Breast epithelium (tissue), 4 donors: ENCODE data around the gene PIGV. TPM values are rescaled to one million over a fixed set of nuclear protein-coding genes. Genes with fewer than 3 reads are reported as not detected.

Experiments
- DNase-seq, 2 donors: peaks; one replicate each; pipeline ENCODE4 v3.0.0-alpha.2; 2019; ENCODE audit warnings: low spot score in 2 of 2
- H3K27ac ChIP-seq, 2 donors: fragments of 200-600 bp; sonication (generic) in 1 of 2; one replicate each; pipeline ENCODE4 v1.5.1; 2016 to 2019; ENCODE audit warnings: mild to moderate bottlenecking in 1 of 2
- H3K27me3 ChIP-seq, 2 donors: fragments of 200-600 bp; sonication (generic) in 1 of 2; one replicate each; pipeline versions ENCODE4 v1.5.1 to v1.6.0; 2017 to 2019; ENCODE audit warnings: control low read depth in 1 of 2, mild to moderate bottlenecking in 1 of 2
- H3K36me3 ChIP-seq: fragments of 200-600 bp; one replicate; pipeline ENCODE4 v1.5.1; 2019
- H3K4me1 ChIP-seq, 2 donors: fragments of 200-600 bp; sonication (generic); one replicate each; pipeline ENCODE4 v1.5.1; 2016 to 2019; ENCODE audit warnings: control low read depth in 1 of 2
- H3K4me3 ChIP-seq, 3 donors: fragments of 200-600 bp; sonication (generic); 1 replicate in 2 of 3; 2 replicates in 1 of 3; pipeline ENCODE4 v1.5.1; 2016 to 2019; ENCODE audit warnings: mild to moderate bottlenecking in 3 of 3, moderate library complexity in 2 of 3
- H3K9me3 ChIP-seq, 2 donors: fragments of 200-600 bp; sonication (generic) in 1 of 2; one replicate each; pipeline ENCODE4 v1.5.1; 2016 to 2019; ENCODE audit warnings: control low read depth in 1 of 2
- POLR2A ChIP-seq: fragments of 450-650 bp; IDR thresholded peaks from one replicate; pipeline ENCODE4 v1.6.1; 2016; ENCODE audit warnings: antibody characterized with exemption, mild to moderate bottlenecking, moderate library complexity
- POLR2AphosphoS5 ChIP-seq, 3 donors: sonication (generic); formaldehyde crosslinking; IDR thresholded peaks; one replicate each; pipeline ENCODE4 v1.6.1; 2017; ENCODE audit warnings: antibody characterized with exemption in 3 of 3
- intact Hi-C: fragments of 100-400 bp; cut with DNase I; formaldehyde crosslinking; loops from one replicate; pipeline ENCODE4 v1.15.1; 2023; ENCODE audit warnings: low total_unique reads
- total RNA-seq, 3 donors: library from RNA; depleted of rRNA; stranded (reverse); fragments of >200 nt; gene quantifications; one replicate each; pipeline ENCODE4 v1.1.0, GENCODE V29; 2016
- TF ChIP-seq, protein P1 (sequence below), 3 donors: fragments of 450-650 bp; IDR thresholded peaks; one replicate each; pipeline ENCODE4 v1.5.1; 2016 to 2017; ENCODE audit warnings: antibody characterized with exemption in 3 of 3, mild to moderate bottlenecking in 3 of 3, moderate library complexity in 3 of 3

The PIGV gene
- total RNA-seq, 3 donors from 2014 or later = 18.7 to 36.8 (median 29.7) TPM

- no peaks in the 10 kb centered on the region for H3K9me3 ChIP-seq
- no peaks in the 10 kb centered on the region for H3K4me1 ChIP-seq
- H3K27me3 ChIP-seq = no peaks in the 10 kb centered on the region
- DNase-seq = no peak
- no peaks in the 10 kb centered on the region for H3K36me3 ChIP-seq
- no peak overlapping the region for H3K4me3 ChIP-seq
- H3K27ac ChIP-seq = no peak overlapping the region
- TF ChIP-seq POLR2A = no peak
- no peak for TF ChIP-seq POLR2AphosphoS5 (IDR thresholded peaks at IDR 0.05)
- TF ChIP-seq, protein P1, sequence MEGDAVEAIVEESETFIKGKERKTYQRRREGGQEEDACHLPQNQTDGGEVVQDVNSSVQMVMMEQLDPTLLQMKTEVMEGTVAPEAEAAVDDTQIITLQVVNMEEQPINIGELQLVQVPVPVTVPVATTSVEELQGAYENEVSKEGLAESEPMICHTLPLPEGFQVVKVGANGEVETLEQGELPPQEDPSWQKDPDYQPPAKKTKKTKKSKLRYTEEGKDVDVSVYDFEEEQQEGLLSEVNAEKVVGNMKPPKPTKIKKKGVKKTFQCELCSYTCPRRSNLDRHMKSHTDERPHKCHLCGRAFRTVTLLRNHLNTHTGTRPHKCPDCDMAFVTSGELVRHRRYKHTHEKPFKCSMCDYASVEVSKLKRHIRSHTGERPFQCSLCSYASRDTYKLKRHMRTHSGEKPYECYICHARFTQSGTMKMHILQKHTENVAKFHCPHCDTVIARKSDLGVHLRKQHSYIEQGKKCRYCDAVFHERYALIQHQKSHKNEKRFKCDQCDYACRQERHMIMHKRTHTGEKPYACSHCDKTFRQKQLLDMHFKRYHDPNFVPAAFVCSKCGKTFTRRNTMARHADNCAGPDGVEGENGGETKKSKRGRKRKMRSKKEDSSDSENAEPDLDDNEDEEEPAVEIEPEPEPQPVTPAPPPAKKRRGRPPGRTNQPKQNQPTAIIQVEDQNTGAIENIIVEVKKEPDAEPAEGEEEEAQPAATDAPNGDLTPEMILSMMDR (IDR thresholded peaks at IDR 0.05) = no peak
- intact Hi-C loops = no loop called here
Observed at GRCh38 chr1:26814377-26814776, 26.6 kb downstream of the PIGV start.

- H3K9me3 ChIP-seq = no peaks in the 10 kb centered on the region
- TF ChIP-seq, protein P1 (IDR thresholded peaks at IDR 0.05) = no peak
- TF ChIP-seq POLR2A (no peak), POLR2AphosphoS5 (IDR thresholded peaks at IDR 0.05) (no peak)
- no peaks in the 10 kb centered on the region for H3K27me3 ChIP-seq
- DNase-seq = no peak
- H3K27ac ChIP-seq = no peak overlapping the region
- no peaks in the 10 kb centered on the region for H3K4me1 ChIP-seq
- intact Hi-C loops = no loop called here
- no peaks in the 10 kb centered on the region for H3K36me3 ChIP-seq
- H3K4me3 ChIP-seq = no peak overlapping the region
Observed at GRCh38 chr1:26814893-26815292, 27.1 kb downstream of the PIGV start.

DNA sequence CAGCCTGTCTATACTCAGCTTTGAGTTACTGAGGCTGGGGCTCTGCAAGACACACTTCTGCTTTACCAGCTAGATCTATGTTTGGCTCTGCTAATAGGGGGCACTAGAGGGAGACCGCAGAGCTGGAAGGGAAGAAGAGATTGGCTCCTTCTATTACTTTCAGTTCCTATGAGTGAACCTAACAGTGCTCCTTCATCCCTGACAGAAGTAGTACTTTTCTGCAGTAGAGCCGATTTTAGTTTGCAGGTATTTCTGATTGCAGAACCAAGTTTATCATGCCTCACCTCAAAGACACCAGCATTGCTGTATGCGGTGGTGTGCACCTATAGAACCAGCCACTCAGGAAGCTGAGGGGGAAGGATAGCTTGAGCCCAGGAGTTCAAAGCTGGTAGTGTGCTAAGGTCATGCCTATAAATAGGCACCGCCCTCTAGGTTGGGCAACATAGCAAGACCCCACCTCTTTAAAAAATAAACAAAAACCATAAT lies 33.1 kb downstream of the PIGV start:
- H3K9me3 ChIP-seq = no peaks in the 10 kb centered on the region
- no peaks in the 10 kb centered on the region for H3K4me1 ChIP-seq
- no peaks in the 10 kb centered on the region for H3K36me3 ChIP-seq
- TF ChIP-seq POLR2A (no peak), POLR2AphosphoS5 (IDR thresholded peaks at IDR 0.05) (no peak)
- TF ChIP-seq, protein P1 (IDR thresholded peaks at IDR 0.05) = no peak
- no peaks in the 10 kb centered on the region for H3K27me3 ChIP-seq
- no peak overlapping the region for H3K4me3 ChIP-seq
- H3K27ac ChIP-seq = no peak overlapping the region
- no peak for DNase-seq
- intact Hi-C loops = no loop called here

- Histone ChIP-seq H3K4me3 (no peak overlapping the region), H3K4me1 (peaks cover 3% of the 10 kb centered on the region in 2 donors), H3K27me3 (no peaks in the 10 kb centered on the region), H3K9me3 (no peaks in the 10 kb centered on the region), H3K36me3 (no peaks in the 10 kb centered on the region), H3K27ac (no peak overlapping the region)
- TF ChIP-seq POLR2A (no peak), POLR2AphosphoS5 (IDR thresholded peaks at IDR 0.05) (no peak)
- TF ChIP-seq, protein P1 (IDR thresholded peaks at IDR 0.05) = no peak
- no peak for DNase-seq
- intact Hi-C loops = no loop called here
Observed at GRCh38 chr1:26822737-26823395, 35.1 kb downstream of the PIGV start.

DNA sequence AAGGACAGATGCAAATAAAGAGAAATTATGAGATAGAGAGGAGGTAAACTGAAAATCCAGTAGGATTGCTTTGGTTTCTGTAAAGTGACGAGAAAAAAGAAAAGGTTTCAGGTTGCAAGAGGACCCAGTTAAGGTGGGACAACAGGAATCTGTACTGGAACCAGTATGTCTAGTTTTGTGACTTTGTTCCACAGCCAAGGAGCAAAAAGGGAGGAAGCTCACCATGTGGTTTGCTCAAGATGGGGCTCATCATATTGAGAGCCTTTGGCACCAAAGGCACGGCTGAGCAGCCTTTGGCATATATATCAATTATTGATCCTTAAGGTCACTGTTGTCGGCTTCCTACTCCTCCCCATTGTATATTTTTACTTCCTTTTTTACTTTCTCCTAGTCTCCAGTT lies 37.0 kb downstream of the PIGV start:
- TF ChIP-seq POLR2A = no peak
- TF ChIP-seq, protein P1 (IDR thresholded peaks at IDR 0.05) = no peak
- no peak for TF ChIP-seq POLR2AphosphoS5 (IDR thresholded peaks at IDR 0.05)
- no peaks in the 10 kb centered on the region for H3K36me3 ChIP-seq
- peaks cover 4% of the 10 kb centered on the region in 2 donors for H3K4me1 ChIP-seq
- no peak overlapping the region for H3K4me3 ChIP-seq
- intact Hi-C loops = no loop called here
- H3K9me3 ChIP-seq = no peaks in the 10 kb centered on the region
- DNase-seq = no peak
- no peaks in the 10 kb centered on the region for H3K27me3 ChIP-seq
- H3K27ac ChIP-seq = peak overlapping the region in 1 of 2 donors; percentile 37
